ENCODE data around the gene ZBTB22. TPM values are rescaled to one million over a fixed set of nuclear protein-coding genes. Genes with fewer than 3 reads are reported as not detected.

Gene ZBTB22
- total RNA-seq, 4 donors from 2014 or later, result 8.5 to 17.5 (median 14.8) TPM

DNA sequence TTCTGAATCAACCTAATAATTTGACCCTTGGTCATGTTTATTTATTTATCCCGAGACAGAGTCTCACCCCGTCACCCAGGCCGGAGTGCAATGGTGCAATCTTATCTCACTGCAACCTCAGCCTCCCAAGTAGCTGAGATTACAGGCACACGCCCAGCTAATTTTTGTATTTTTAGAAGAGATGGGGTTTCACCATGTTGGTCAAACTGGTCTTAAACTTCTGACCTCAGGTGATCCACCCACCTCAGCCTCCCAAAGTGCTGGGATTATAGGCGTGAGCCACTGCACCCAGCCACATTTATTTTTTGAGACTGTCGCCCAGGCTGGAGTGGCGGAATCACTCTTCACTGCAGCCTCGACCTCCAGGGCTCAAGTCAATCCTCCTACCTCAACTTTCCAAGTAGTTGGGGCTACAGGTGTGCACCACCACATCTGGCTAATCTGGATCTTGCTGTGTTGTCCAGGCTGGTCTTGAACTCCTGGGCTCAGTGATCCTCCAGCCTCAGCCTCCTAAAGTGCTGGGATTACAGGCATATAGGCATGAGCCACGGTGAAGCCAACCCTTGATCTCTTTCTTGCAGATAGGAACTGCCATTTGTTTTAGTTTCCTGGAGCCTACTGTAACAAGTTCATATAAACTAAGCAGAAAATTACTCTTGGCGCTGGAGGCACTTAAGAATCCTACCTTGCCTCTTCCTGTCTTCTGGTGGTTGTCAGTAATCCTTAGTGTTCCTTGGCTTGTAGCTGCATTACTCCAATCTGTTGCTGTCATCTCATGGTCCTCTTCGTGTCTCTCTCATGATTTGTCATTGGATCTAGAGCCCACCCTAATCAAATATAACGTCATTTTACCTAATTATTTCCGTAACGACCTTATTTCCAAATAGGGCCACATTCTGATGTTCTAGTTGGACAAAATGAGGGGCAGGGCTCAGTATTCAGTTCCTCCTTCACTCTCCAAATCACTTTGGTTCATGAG is 43.3 kb downstream of the ZBTB22 start:
- intact Hi-C loops (cut with DNase I), result no loop called here
- DNase-seq, result no peak
- WGBS, 2 donors, result 40 to 41% methylated on average over 10 to 13 of the region's 14 CpGs
- no peak for TF ChIP-seq POLR2A (IDR thresholded peaks at IDR 0.05)
- Histone ChIP-seq H3K4me3 (peak overlapping the region; percentile 75 to 91 (median 80)), H3K4me1 (peaks cover 28 to 82% (median 60%) of the 10 kb centered on the region in 3 donors), H3K27me3 (no peaks in the 10 kb centered on the region), H3K27ac (peak overlapping the region; percentile 94 to 98 (median 97)), H3K9me3 (no peaks in the 10 kb centered on the region), H3K36me3 (peaks cover 0 to 54% (median 20%) of the 10 kb centered on the region in 3 donors)

DNA sequence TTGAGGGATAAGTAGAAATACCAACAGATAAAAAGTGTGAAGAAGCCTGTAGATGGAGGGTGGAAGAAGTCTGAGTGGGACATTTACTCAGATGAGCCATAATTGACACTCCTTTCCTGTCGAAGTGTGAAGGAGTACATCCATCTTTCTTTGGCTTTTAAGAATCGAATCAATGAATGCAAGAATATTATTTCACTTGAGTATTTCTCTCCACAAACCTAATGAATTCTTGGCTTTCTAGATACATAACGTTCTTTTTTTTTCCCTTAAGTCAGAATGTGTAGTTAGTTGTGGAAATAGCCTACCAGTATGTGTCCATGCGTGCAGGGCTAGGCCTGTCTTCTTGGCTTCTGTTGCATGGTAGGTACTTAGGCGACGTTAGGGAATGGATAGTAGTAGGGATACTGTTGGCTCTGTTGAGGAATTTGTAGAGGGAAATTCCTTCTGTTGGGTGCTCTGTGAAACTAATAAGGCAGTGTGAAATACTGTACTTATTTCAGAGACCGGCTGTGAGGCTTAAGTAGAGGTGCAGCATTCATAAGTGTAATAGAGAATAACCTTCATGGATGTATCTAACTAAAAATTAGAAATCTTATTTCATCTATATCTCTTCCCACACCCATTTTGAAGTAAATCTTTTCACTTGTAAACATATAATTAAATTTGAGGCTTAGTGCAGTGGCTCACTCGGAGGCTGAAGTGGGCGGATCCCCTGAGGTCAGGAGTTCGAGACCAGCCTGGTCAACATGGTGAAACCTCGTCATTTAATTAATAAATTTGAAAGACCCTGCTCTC is 44.2 kb downstream of the ZBTB22 start:
- peaks cover 28 to 73% (median 60%) of the 10 kb centered on the region in 3 donors for H3K4me1 ChIP-seq
- H3K36me3 ChIP-seq, result peaks cover 4 to 54% (median 24%) of the 10 kb centered on the region in 3 donors
- intact Hi-C loops (cut with DNase I), result no loop called here
- H3K27ac ChIP-seq, result peak overlapping the region; percentile 94 to 98 (median 97)
- TF ChIP-seq POLR2A (IDR thresholded peaks at IDR 0.05) (no peak), CTCF (IDR thresholded peaks at IDR 0.05) (no peak)
- DNase-seq, result no peak
- WGBS, 2 donors, result 26 to 32% methylated on average over 11 of the region's 11 CpGs
- H3K27me3 ChIP-seq, result no peaks in the 10 kb centered on the region
- H3K4me3 ChIP-seq, result peak overlapping the region; percentile 75 to 91 (median 80)
- no peaks in the 10 kb centered on the region for H3K9me3 ChIP-seq

DNA sequence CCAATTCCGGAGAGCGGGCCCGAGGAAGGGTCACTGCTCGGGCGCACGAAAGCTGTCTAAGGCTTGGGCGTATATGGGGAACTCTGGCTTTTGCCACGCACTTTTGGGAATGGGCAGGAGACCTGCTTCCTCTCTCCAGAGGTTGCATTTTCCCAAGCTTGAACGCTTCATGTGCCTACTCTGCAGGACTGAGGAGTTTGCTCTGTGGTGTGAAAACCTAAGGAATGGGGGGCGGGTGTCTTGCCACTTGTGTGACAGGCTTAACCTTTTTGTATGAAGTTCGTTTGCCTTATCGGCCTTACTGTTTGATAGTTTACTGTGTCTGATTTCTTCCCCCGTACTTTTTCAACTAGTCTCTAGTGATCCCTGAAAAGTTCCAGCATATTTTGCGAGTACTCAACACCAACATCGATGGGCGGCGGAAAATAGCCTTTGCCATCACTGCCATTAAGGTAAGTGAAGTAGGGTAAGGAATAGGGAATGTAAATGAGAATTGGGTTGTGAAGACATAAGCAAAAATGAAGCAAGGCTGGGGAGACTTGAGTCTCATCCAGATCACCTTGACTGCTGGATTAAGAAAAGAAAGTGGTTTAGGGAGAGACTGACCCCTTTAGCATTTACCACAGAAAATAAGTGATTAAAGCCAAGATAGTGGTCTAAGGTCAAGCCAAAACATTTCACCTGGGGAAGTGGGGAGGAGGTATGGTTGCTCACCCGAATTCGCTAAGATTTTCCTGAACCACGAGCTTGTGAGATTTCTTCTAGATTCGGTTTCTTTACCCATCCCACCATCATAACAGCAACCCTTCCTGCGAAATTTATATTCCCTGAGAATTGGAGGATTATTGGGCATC is 45.0 kb downstream of the ZBTB22 start:
- intact Hi-C loops (cut with DNase I), result no loop called here
- Histone ChIP-seq H3K4me1 (peaks cover 20 to 65% (median 51%) of the 10 kb centered on the region in 3 donors), H3K4me3 (peak overlapping the region; percentile 75 to 91 (median 80)), H3K9me3 (no peaks in the 10 kb centered on the region), H3K27ac (peak overlapping the region; percentile 92 to 98 (median 96)), H3K27me3 (no peaks in the 10 kb centered on the region), H3K36me3 (peaks cover 4 to 58% (median 31%) of the 10 kb centered on the region in 3 donors)
- TF ChIP-seq POLR2A (IDR thresholded peaks at IDR 0.05) (no peak), CTCF (IDR thresholded peaks at IDR 0.05) (no peak)
- 5 to 9% methylated on average over 13 to 20 of the region's 22 CpGs for WGBS, 2 donors
- DNase-seq, result no peak

GRCh38 chr6:33271468-33272274 is 45.9 kb downstream of the ZBTB22 start, which contains the start of the genes RPS18 and VPS52:
RPS18 (plus strand) TSS chr6:33272075; CDS start chr6:33272120, 45 bp downstream.
VPS52 (minus strand) TSS chr6:33271876; CDS start chr6:33271675, 201 bp downstream.
- peak; percentile 90 for DNase-seq
- Histone ChIP-seq H3K9me3 (no peaks in the 10 kb centered on the region), H3K4me1 (peaks cover 19 to 66% (median 51%) of the 10 kb centered on the region in 3 donors), H3K27me3 (no peaks in the 10 kb centered on the region), H3K36me3 (peaks cover 11 to 66% (median 39%) of the 10 kb centered on the region in 3 donors), H3K27ac (peak within 1 kb of the TSS; percentile 92 to 98 (median 96)), H3K4me3 (peak within 1 kb of the TSS; percentile 75 to 91 (median 80))
- TF ChIP-seq POLR2A (IDR thresholded peaks at IDR 0.05), result peak in 3 of 4 donors; percentile 95 to 97 (median 96)
- TF ChIP-seq CTCF (IDR thresholded peaks at IDR 0.05), result peak in 2 of 6 experiments; percentile 7
- 1 to 5% methylated on average over 19 to 27 of the region's 48 CpGs for WGBS, 2 donors
- intact Hi-C loops (cut with DNase I), result no loop called here

Data from esophagus squamous epithelium (tissue), 5 donors.